Lower leg skin (tissue), 3 donors: ENCODE results near the gene VPS13D.

Source experiments
- CTCF ChIP-seq, 3 donors: fragments of 450-650 bp; IDR thresholded peaks; one replicate each; pipeline ENCODE4 v1.5.1; 2016; ENCODE audit warnings: antibody characterized with exemption in 3 of 3, mild to moderate bottlenecking in 3 of 3, moderate library complexity in 2 of 3
- POLR2A ChIP-seq, 2 donors: fragments of 450-650 bp; IDR thresholded peaks; one replicate each; pipeline ENCODE4 v1.6.1; 2016 to 2017; ENCODE audit warnings: antibody characterized with exemption in 2 of 2, mild to moderate bottlenecking in 1 of 2, moderate library complexity in 1 of 2

GRCh38 chr1:12542616-12543592 is 313.1 kb downstream of the VPS13D start:
- no peak for TF ChIP-seq CTCF (IDR thresholded peaks at IDR 0.05)
- no peak for TF ChIP-seq POLR2A (IDR thresholded peaks at IDR 0.05)
